ENCODE data around the gene VMP1.

DNA sequence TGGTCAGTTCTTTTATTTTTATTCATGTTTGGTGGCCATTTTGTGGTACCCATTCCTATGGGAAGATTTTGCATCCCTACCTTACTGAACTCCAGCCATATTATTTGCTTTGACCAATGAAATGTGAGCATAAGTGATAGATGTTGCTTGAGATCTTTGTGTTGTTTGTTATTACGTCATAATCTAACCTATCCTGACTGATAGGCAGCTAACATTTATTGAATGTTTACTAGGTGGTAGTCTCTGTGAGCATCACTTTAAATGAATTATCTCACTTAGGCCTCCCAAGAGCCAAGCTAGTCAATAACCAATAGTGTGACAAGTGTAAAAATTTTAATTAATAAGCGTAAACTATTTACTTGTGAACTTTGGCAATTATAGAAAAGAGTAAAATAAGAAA is 37.6 kb downstream of the VMP1 start:
- TF ChIP-seq, protein P1, sequence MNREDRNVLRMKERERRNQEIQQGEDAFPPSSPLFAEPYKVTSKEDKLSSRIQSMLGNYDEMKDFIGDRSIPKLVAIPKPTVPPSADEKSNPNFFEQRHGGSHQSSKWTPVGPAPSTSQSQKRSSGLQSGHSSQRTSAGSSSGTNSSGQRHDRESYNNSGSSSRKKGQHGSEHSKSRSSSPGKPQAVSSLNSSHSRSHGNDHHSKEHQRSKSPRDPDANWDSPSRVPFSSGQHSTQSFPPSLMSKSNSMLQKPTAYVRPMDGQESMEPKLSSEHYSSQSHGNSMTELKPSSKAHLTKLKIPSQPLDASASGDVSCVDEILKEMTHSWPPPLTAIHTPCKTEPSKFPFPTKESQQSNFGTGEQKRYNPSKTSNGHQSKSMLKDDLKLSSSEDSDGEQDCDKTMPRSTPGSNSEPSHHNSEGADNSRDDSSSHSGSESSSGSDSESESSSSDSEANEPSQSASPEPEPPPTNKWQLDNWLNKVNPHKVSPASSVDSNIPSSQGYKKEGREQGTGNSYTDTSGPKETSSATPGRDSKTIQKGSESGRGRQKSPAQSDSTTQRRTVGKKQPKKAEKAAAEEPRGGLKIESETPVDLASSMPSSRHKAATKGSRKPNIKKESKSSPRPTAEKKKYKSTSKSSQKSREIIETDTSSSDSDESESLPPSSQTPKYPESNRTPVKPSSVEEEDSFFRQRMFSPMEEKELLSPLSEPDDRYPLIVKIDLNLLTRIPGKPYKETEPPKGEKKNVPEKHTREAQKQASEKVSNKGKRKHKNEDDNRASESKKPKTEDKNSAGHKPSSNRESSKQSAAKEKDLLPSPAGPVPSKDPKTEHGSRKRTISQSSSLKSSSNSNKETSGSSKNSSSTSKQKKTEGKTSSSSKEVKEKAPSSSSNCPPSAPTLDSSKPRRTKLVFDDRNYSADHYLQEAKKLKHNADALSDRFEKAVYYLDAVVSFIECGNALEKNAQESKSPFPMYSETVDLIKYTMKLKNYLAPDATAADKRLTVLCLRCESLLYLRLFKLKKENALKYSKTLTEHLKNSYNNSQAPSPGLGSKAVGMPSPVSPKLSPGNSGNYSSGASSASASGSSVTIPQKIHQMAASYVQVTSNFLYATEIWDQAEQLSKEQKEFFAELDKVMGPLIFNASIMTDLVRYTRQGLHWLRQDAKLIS (CRISPR knock-in tag; IDR thresholded peaks at IDR 0.05; ENCODE audit: borderline replicate concordance), result no peak
- no peak for TF ChIP-seq ZNF423 (CRISPR knock-in tag; IDR thresholded peaks at IDR 0.05)
- TF ChIP-seq NFYB (CRISPR knock-in tag; conservative IDR thresholded peaks at IDR 0.05; ENCODE audit: low read depth), result no peak
- TF ChIP-seq, protein P2, sequence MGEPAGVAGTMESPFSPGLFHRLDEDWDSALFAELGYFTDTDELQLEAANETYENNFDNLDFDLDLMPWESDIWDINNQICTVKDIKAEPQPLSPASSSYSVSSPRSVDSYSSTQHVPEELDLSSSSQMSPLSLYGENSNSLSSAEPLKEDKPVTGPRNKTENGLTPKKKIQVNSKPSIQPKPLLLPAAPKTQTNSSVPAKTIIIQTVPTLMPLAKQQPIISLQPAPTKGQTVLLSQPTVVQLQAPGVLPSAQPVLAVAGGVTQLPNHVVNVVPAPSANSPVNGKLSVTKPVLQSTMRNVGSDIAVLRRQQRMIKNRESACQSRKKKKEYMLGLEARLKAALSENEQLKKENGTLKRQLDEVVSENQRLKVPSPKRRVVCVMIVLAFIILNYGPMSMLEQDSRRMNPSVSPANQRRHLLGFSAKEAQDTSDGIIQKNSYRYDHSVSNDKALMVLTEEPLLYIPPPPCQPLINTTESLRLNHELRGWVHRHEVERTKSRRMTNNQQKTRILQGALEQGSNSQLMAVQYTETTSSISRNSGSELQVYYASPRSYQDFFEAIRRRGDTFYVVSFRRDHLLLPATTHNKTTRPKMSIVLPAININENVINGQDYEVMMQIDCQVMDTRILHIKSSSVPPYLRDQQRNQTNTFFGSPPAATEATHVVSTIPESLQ (CRISPR knock-in tag; IDR thresholded peaks at IDR 0.05), result no peak
- TF ChIP-seq, protein P3, sequence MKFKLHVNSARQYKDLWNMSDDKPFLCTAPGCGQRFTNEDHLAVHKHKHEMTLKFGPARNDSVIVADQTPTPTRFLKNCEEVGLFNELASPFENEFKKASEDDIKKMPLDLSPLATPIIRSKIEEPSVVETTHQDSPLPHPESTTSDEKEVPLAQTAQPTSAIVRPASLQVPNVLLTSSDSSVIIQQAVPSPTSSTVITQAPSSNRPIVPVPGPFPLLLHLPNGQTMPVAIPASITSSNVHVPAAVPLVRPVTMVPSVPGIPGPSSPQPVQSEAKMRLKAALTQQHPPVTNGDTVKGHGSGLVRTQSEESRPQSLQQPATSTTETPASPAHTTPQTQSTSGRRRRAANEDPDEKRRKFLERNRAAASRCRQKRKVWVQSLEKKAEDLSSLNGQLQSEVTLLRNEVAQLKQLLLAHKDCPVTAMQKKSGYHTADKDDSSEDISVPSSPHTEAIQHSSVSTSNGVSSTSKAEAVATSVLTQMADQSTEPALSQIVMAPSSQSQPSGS (CRISPR knock-in tag; IDR thresholded peaks at IDR 0.05; ENCODE audit: borderline replicate concordance, low read depth), result no peak
- TF ChIP-seq, protein P4, sequence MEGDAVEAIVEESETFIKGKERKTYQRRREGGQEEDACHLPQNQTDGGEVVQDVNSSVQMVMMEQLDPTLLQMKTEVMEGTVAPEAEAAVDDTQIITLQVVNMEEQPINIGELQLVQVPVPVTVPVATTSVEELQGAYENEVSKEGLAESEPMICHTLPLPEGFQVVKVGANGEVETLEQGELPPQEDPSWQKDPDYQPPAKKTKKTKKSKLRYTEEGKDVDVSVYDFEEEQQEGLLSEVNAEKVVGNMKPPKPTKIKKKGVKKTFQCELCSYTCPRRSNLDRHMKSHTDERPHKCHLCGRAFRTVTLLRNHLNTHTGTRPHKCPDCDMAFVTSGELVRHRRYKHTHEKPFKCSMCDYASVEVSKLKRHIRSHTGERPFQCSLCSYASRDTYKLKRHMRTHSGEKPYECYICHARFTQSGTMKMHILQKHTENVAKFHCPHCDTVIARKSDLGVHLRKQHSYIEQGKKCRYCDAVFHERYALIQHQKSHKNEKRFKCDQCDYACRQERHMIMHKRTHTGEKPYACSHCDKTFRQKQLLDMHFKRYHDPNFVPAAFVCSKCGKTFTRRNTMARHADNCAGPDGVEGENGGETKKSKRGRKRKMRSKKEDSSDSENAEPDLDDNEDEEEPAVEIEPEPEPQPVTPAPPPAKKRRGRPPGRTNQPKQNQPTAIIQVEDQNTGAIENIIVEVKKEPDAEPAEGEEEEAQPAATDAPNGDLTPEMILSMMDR (IDR thresholded peaks at IDR 0.05), result no peak
- TF ChIP-seq, protein P5, sequence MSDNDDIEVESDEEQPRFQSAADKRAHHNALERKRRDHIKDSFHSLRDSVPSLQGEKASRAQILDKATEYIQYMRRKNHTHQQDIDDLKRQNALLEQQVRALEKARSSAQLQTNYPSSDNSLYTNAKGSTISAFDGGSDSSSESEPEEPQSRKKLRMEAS (CRISPR knock-in tag; IDR thresholded peaks at IDR 0.05), result no peak

Data from WTC11 (cell line).